ENCODE measurements around the gene FAN1.

FAN1 gene

DNA sequence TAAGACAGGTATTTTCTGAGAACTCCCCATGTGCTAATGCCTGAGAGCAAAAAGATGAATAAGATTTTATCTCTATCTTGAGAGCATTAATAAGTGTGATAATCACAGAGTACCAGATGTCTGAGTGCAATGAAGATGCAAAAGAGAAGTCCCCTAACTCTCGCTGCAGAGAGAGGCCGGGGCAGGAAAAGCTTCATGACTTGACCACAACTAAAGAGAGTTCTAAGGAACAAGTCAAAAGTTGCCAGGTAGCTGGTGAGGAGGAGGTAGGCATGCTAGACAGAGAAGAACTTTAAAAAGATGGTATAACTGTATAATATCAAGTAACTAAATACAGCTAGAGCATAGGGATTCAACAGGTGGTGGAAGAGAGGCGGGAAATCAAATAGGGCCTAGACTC, 58.9 kb downstream of the FAN1 start:
- Mint-ChIP-seq H3K27ac (peak overlapping the region; percentile 30), H3K27me3 (ENCODE audit: low read depth, poor library complexity) (no peaks in the 10 kb centered on the region), H3K36me3 (ENCODE audit: low read depth) (peaks cover 43% of the 10 kb centered on the region), H3K9me3 (no peaks in the 10 kb centered on the region), H3K4me3 (no peak overlapping the region), H3K4me1 (no peaks in the 10 kb centered on the region)
- no peak for TF ChIP-seq CTCF (IDR thresholded peaks at IDR 0.05)
- DNase-seq: no peak

GRCh38 chr15:30963681-30964080, 60.0 kb downstream of the FAN1 start:
- no peak for TF ChIP-seq CTCF (IDR thresholded peaks at IDR 0.05)
- Mint-ChIP-seq H3K36me3 (ENCODE audit: low read depth) (peaks cover 36% of the 10 kb centered on the region), H3K27me3 (ENCODE audit: low read depth, poor library complexity) (no peaks in the 10 kb centered on the region), H3K4me3 (no peak overlapping the region), H3K4me1 (no peaks in the 10 kb centered on the region), H3K9me3 (no peaks in the 10 kb centered on the region), H3K27ac (no peak overlapping the region)
- DNase-seq: no peak

GRCh38 chr15:30969724-30970123, 66.0 kb downstream of the FAN1 start:
- DNase-seq: no peak
- Mint-ChIP-seq H3K36me3 (ENCODE audit: low read depth) (peaks cover 44% of the 10 kb centered on the region), H3K27ac (no peak overlapping the region), H3K27me3 (ENCODE audit: low read depth, poor library complexity) (no peaks in the 10 kb centered on the region), H3K4me3 (no peak overlapping the region), H3K4me1 (no peaks in the 10 kb centered on the region), H3K9me3 (no peaks in the 10 kb centered on the region)
- no peak for TF ChIP-seq CTCF (IDR thresholded peaks at IDR 0.05)

GRCh38 chr15:30973379-30973778, 69.7 kb downstream of the FAN1 start:
- no peak for DNase-seq
- no peak overlapping the region for H3K27ac Mint-ChIP-seq
- no peaks in the 10 kb centered on the region for H3K4me1 Mint-ChIP-seq
- H3K36me3 Mint-ChIP-seq (ENCODE audit: low read depth): peaks cover 57% of the 10 kb centered on the region
- H3K27me3 Mint-ChIP-seq (ENCODE audit: low read depth, poor library complexity): no peaks in the 10 kb centered on the region
- no peak for TF ChIP-seq CTCF (IDR thresholded peaks at IDR 0.05)
- no peak overlapping the region for H3K4me3 Mint-ChIP-seq
- no peaks in the 10 kb centered on the region for H3K9me3 Mint-ChIP-seq

DNA sequence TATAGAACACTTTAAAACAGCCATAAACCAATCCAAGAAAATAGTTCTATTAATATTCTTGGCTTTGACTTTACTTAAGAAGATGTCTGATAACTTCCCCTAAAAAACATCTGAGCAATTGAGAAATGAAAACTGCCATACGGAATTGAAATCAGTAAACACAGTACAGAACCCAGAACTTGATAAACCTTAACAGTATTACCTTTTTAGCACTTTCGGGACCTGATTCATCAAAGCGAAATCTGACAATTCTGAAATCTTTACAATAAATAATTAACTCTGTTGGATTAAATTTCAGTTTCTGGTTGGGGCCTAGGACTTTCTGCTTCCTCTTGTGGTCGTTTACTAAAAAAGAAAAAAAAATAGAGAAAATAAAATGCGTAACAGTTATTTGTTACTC, 70.4 kb downstream of the FAN1 start:
- Mint-ChIP-seq H3K4me1 (no peaks in the 10 kb centered on the region), H3K4me3 (no peak overlapping the region)

More for the DNA sequence above, 70.4 kb downstream of the FAN1 start:
- no peak for TF ChIP-seq CTCF (IDR thresholded peaks at IDR 0.05)
- H3K9me3 Mint-ChIP-seq: no peaks in the 10 kb centered on the region
- no peak overlapping the region for H3K27ac Mint-ChIP-seq
- DNase-seq: no peak
- H3K36me3 Mint-ChIP-seq (ENCODE audit: low read depth): peaks cover 59% of the 10 kb centered on the region
- H3K27me3 Mint-ChIP-seq (ENCODE audit: low read depth, poor library complexity): no peaks in the 10 kb centered on the region

All from nephron progenitor cell (in vitro differentiated cells).